Mesenchymal stem cell (in vitro differentiated cells and primary cell): ENCODE results near the gene COL13A1.

Experiments
- DNase-seq: peaks from one replicate; pipeline ENCODE4 v3.0.0-alpha.2; 2013
- H2AFZ ChIP-seq: one replicate; pipeline ENCODE4 v1.6.1; 2013; ENCODE audit warnings: low read depth, mild to moderate bottlenecking, control low read depth, inconsistent platforms, low read length, moderate library complexity
- H2AK5ac ChIP-seq: 2 replicates; pipeline ENCODE4 v1.6.1; 2013; ENCODE audit warnings: low read length, moderate library complexity, mild to moderate bottlenecking, inconsistent platforms; ENCODE audit not compliant: severe bottlenecking
- H2BK120ac ChIP-seq: one replicate; pipeline ENCODE4 v1.6.1; 2013; ENCODE audit warnings: low read depth, mild to moderate bottlenecking, inconsistent platforms, low read length, moderate library complexity
- H2BK12ac ChIP-seq, 2 experiments: one replicate each; pipeline ENCODE4 v1.6.1; 2013; ENCODE audit warnings: inconsistent platforms in 2 of 2, low read length in 2 of 2, mild to moderate bottlenecking in 2 of 2, moderate library complexity in 2 of 2, control low read depth in 1 of 2
- H2BK15ac ChIP-seq: one replicate; pipeline ENCODE4 v1.6.1; 2013; ENCODE audit warnings: mild to moderate bottlenecking, low read depth, inconsistent platforms; ENCODE audit not compliant: poor library complexity, severe bottlenecking
- H2BK5ac ChIP-seq: 2 replicates; pipeline ENCODE4 v1.6.1; 2013; ENCODE audit warnings: low read depth, mild to moderate bottlenecking, low read length, control low read depth, inconsistent platforms; ENCODE audit not compliant: poor library complexity, severe bottlenecking
- H3K14ac ChIP-seq, 2 experiments: one replicate each; pipeline ENCODE4 v1.6.1; 2013; ENCODE audit warnings: inconsistent platforms in 2 of 2, low read length in 2 of 2, control low read depth in 1 of 2, mild to moderate bottlenecking in 1 of 2, moderate library complexity in 1 of 2
- H3K18ac ChIP-seq, 2 experiments: one replicate each; pipeline ENCODE4 v1.6.1; 2013; ENCODE audit warnings: inconsistent platforms in 2 of 2, low read length in 2 of 2, control low read depth in 1 of 2, low read depth in 1 of 2, mild to moderate bottlenecking in 1 of 2
- H3K23ac ChIP-seq, 2 experiments: one replicate each; pipeline ENCODE4 v1.6.1; 2013; ENCODE audit warnings: inconsistent platforms in 2 of 2, low read length in 2 of 2, mild to moderate bottlenecking in 2 of 2, moderate library complexity in 2 of 2, control low read depth in 1 of 2
- H3K27ac ChIP-seq: 2 replicates; pipeline ENCODE4 v1.5.1; 2013; ENCODE audit warnings: mild to moderate bottlenecking, moderate library complexity, low read length, control low read depth, inconsistent platforms; ENCODE audit not compliant: poor library complexity, severe bottlenecking
- H3K27me3 ChIP-seq, 2 experiments: 2 replicates each; pipeline versions ENCODE4 v1.6.1 to v1.7.0; 2013; ENCODE audit warnings: low read length in 2 of 2, mild to moderate bottlenecking in 2 of 2, moderate library complexity in 2 of 2, control low read depth in 1 of 2, inconsistent platforms in 1 of 2; ENCODE audit not compliant: control insufficient read depth in 1 of 2, insufficient read depth in 1 of 2
- H3K36me3 ChIP-seq, 2 experiments: 2 replicates each; pipeline versions ENCODE4 v1.6.1 to v1.7.0; 2013; ENCODE audit warnings: low read length in 2 of 2, control low read depth in 1 of 2, inconsistent platforms in 1 of 2, low read depth in 1 of 2, mild to moderate bottlenecking in 1 of 2; ENCODE audit not compliant: insufficient read depth in 2 of 2, control insufficient read depth in 1 of 2
- H3K4ac ChIP-seq, 2 experiments: one replicate each; pipeline ENCODE4 v1.6.1; 2013; ENCODE audit warnings: inconsistent platforms in 2 of 2, low read length in 2 of 2, mild to moderate bottlenecking in 2 of 2, moderate library complexity in 2 of 2, control low read depth in 1 of 2, low read depth in 1 of 2
- H3K4me1 ChIP-seq: 2 replicates; pipeline ENCODE4 v1.6.1; 2013; ENCODE audit warnings: low read depth, low read length, control low read depth; ENCODE audit not compliant: control insufficient read depth, insufficient read depth
- H3K4me2 ChIP-seq: 2 replicates; pipeline ENCODE4 v1.6.1; 2013; ENCODE audit warnings: low read length, mild to moderate bottlenecking, inconsistent platforms; ENCODE audit not compliant: poor library complexity, severe bottlenecking
- H3K4me3 ChIP-seq, 2 experiments: 2 replicates each; pipeline versions ENCODE4 v1.5.1 to v1.7.0; 2013; ENCODE audit warnings: low read length in 2 of 2, mild to moderate bottlenecking in 2 of 2, control low read depth in 1 of 2, low read depth in 1 of 2; ENCODE audit not compliant: insufficient read depth in 1 of 2
- H3K79me1 ChIP-seq: replicated peaks from 2 replicates; pipeline ENCODE4 v1.6.1; 2013; ENCODE audit warnings: mild to moderate bottlenecking, control low read depth, low read length, inconsistent platforms; ENCODE audit not compliant: poor library complexity, severe bottlenecking
- H3K9ac ChIP-seq: 2 replicates; pipeline ENCODE4 v1.7.0; 2013; ENCODE audit warnings: mild to moderate bottlenecking, low read length, moderate library complexity
- H3K9me3 ChIP-seq: 2 replicates; pipeline ENCODE4 v1.7.0; 2013; ENCODE audit warnings: mild to moderate bottlenecking, low read length; ENCODE audit not compliant: control insufficient read depth
- H4K8ac ChIP-seq: one replicate; pipeline ENCODE4 v1.6.1; 2013; ENCODE audit warnings: inconsistent platforms, mild to moderate bottlenecking, low read length, moderate library complexity
- H4K91ac ChIP-seq: one replicate; pipeline ENCODE4 v1.6.1; 2013; ENCODE audit warnings: mild to moderate bottlenecking, low read length, inconsistent platforms
- WGBS: methylation state at CpG from one replicate; pipeline ENCODE4 v1.1.7; 2013; ENCODE audit warnings: mixed read lengths; 5-methylcytosine and 5-hydroxymethylcytosine counted together

The COL13A1 gene

GRCh38 chr10:69976795-69977546 lies 175.3 kb downstream of the COL13A1 start:
- no peak overlapping the region for H2BK12ac ChIP-seq
- H3K27ac ChIP-seq, result no peak overlapping the region
- no peak overlapping the region for H3K4ac ChIP-seq
- H3K27me3 ChIP-seq, result peaks cover 39 to 45% of the 10 kb centered on the region in 2 experiments
- WGBS, result 38% methylated on average over 2 of the region's 3 CpGs
- H3K9ac ChIP-seq, result no peak overlapping the region
- no peaks in the 10 kb centered on the region for H3K36me3 ChIP-seq
- H4K8ac ChIP-seq, result no peak overlapping the region
- H3K4me1 ChIP-seq, result no peaks in the 10 kb centered on the region
- H2BK5ac ChIP-seq, result no peak overlapping the region
- H2BK120ac ChIP-seq, result no peak overlapping the region
- no peak overlapping the region for H2AK5ac ChIP-seq
- H3K23ac ChIP-seq, result no peak overlapping the region
- H3K18ac ChIP-seq, result no peak overlapping the region
- H3K4me2 ChIP-seq, result no peak overlapping the region
- peaks cover 39% of the 10 kb centered on the region for H3K9me3 ChIP-seq
- H3K79me1 ChIP-seq, result no peaks in the 10 kb centered on the region
- H4K91ac ChIP-seq, result no peak overlapping the region
- no peak overlapping the region for H2AFZ ChIP-seq
- DNase-seq, result no peak
- no peak overlapping the region for H3K4me3 ChIP-seq
- H2BK15ac ChIP-seq, result no peak overlapping the region
- H3K14ac ChIP-seq, result no peak overlapping the region

DNA sequence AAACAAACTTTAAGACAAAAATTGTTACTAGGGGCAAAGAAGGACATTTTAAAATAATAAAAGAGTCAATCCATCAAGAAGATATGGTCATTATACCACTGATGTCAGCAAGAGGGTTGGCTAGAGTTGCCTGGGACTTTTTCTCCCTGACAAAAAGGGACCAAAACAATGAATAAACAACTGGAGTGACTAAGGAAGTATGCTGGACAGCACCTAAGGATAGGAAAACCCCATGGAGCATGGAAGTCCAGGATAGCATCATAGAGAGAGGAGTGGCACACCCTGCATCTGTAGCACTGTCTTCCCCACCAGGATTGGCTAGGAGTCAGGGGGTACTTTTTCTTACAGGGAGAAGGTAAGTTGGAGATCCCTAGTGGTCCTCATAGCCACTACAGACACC lies 177.5 kb downstream of the COL13A1 start:
- H4K91ac ChIP-seq, result no peak overlapping the region
- no peak overlapping the region for H3K4me3 ChIP-seq
- H3K36me3 ChIP-seq, result no peaks in the 10 kb centered on the region
- H2BK5ac ChIP-seq, result no peak overlapping the region
- peaks cover 32 to 48% of the 10 kb centered on the region in 2 experiments for H3K27me3 ChIP-seq
- no peaks in the 10 kb centered on the region for H3K79me1 ChIP-seq
- H2BK120ac ChIP-seq, result no peak overlapping the region
- no peak overlapping the region for H3K4ac ChIP-seq
- H2AK5ac ChIP-seq, result no peak overlapping the region
- no peak overlapping the region for H3K27ac ChIP-seq
- no peak overlapping the region for H3K14ac ChIP-seq
- DNase-seq, result no peak
- peaks cover 45% of the 10 kb centered on the region for H3K9me3 ChIP-seq
- H3K4me1 ChIP-seq, result no peaks in the 10 kb centered on the region
- no peak overlapping the region for H4K8ac ChIP-seq
- no peak overlapping the region for H3K18ac ChIP-seq
- H2AFZ ChIP-seq, result no peak overlapping the region
- H3K4me2 ChIP-seq, result no peak overlapping the region
- no peak overlapping the region for H3K23ac ChIP-seq
- no peak overlapping the region for H3K9ac ChIP-seq
- H2BK15ac ChIP-seq, result no peak overlapping the region
- H2BK12ac ChIP-seq, result no peak overlapping the region

DNA sequence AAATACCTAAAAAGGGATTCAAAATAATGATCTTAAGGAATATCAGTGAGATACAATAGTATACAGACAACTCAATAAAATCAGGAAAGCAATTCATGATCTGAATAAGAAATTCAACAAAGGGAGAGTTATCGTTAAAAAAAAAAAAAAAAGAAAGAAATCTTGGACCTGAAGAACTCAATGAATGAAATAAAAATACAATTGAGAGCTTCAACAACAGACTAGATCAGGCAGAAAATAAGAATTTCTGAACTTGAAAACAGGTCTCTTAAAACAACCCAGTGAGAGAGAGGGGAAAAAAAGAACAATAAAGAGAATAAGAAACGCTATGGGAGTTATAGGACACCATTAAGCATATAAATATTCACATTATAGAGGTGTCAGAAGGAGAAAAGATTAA lies 179.0 kb downstream of the COL13A1 start:
- no peak overlapping the region for H4K91ac ChIP-seq
- no peak overlapping the region for H2BK5ac ChIP-seq
- H3K9ac ChIP-seq, result no peak overlapping the region
- no peak overlapping the region for H2AFZ ChIP-seq
- H3K18ac ChIP-seq, result no peak overlapping the region
- H3K4me1 ChIP-seq, result no peaks in the 10 kb centered on the region
- no peaks in the 10 kb centered on the region for H3K79me1 ChIP-seq
- H3K23ac ChIP-seq, result no peak overlapping the region
- H2BK120ac ChIP-seq, result no peak overlapping the region
- no peak overlapping the region for H3K4me3 ChIP-seq
- H3K27ac ChIP-seq, result no peak overlapping the region
- DNase-seq, result no peak
- H3K4me2 ChIP-seq, result no peak overlapping the region
- H3K27me3 ChIP-seq, result peaks cover 22 to 48% of the 10 kb centered on the region in 2 experiments
- no peak overlapping the region for H3K4ac ChIP-seq
- no CpG with 5 or more reads among the region's 2 CpGs for WGBS
- H3K9me3 ChIP-seq, result peaks cover 45% of the 10 kb centered on the region
- no peak overlapping the region for H2AK5ac ChIP-seq
- no peak overlapping the region for H2BK12ac ChIP-seq
- H3K14ac ChIP-seq, result no peak overlapping the region
- no peak overlapping the region for H4K8ac ChIP-seq
- H3K36me3 ChIP-seq, result no peaks in the 10 kb centered on the region
- H2BK15ac ChIP-seq, result no peak overlapping the region

DNA sequence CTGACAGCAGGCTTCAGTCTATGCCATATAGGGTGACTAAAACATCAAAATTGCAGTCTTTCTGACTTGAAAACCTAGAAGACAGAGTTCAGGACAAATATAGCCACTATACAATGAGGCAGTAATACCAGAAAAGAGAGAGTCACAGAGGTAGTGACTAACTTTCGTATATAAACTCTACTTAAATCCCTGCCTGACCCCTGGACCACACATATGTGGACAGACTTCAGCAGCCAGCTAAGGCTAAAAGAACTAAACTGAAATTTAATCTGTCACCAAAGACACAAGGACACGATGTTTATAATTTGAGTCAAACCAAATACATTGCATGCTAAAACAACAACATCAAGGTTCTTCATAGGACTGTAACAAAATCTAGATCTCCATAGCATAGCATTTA lies 186.4 kb downstream of the COL13A1 start:
- H3K27me3 ChIP-seq, result peaks cover 7 to 16% of the 10 kb centered on the region in 2 experiments
- H3K79me1 ChIP-seq, result no peaks in the 10 kb centered on the region
- H2AK5ac ChIP-seq, result no peak overlapping the region
- H3K4me1 ChIP-seq, result no peaks in the 10 kb centered on the region
- no peak overlapping the region for H4K8ac ChIP-seq
- H3K27ac ChIP-seq, result no peak overlapping the region
- H3K36me3 ChIP-seq, result no peaks in the 10 kb centered on the region
- H4K91ac ChIP-seq, result no peak overlapping the region
- no peak overlapping the region for H3K4ac ChIP-seq
- no peak for DNase-seq
- H3K18ac ChIP-seq, result no peak overlapping the region
- no peak overlapping the region for H2BK120ac ChIP-seq
- no peaks in the 10 kb centered on the region for H3K9me3 ChIP-seq
- no peak overlapping the region for H2BK12ac ChIP-seq
- no peak overlapping the region for H3K9ac ChIP-seq
- H3K14ac ChIP-seq, result no peak overlapping the region
- H2AFZ ChIP-seq, result no peak overlapping the region
- no peak overlapping the region for H3K23ac ChIP-seq
- no peak overlapping the region for H2BK15ac ChIP-seq
- H3K4me3 ChIP-seq, result no peak overlapping the region
- WGBS, result 65% methylated on average over 2 of the region's 2 CpGs
- no peak overlapping the region for H2BK5ac ChIP-seq
- no peak overlapping the region for H3K4me2 ChIP-seq
